Upper lobe of left lung (tissue), 4 donors: ENCODE measurements around the gene IFITM5.

Experiments used
- EP300 ChIP-seq, 4 donors: sonication (generic); formaldehyde crosslinking; IDR thresholded peaks; one replicate each; pipeline ENCODE4 v1.5.1; 2017; ENCODE audit warnings: antibody characterized with exemption in 4 of 4, control low read depth in 2 of 4
- POLR2A ChIP-seq, 4 donors: fragments of 450-650 bp; IDR thresholded peaks; one replicate each; pipeline ENCODE4 v1.5.1; 2016 to 2017; ENCODE audit warnings: antibody characterized with exemption in 4 of 4, mild to moderate bottlenecking in 2 of 4
- TF ChIP-seq, protein P1 (sequence below), 6 experiments: fragments of 450-650 bp in 4 of 6; fragments of 200-600 bp in 2 of 6; sonication (generic) in 2 of 6; IDR thresholded peaks; one replicate each; pipeline ENCODE4 v1.5.1; 2016 to 2019; ENCODE audit warnings: antibody characterized with exemption in 6 of 6

GRCh38 chr11:344836-345578, 45.7 kb upstream of the IFITM5 start:
- TF ChIP-seq, protein P1, sequence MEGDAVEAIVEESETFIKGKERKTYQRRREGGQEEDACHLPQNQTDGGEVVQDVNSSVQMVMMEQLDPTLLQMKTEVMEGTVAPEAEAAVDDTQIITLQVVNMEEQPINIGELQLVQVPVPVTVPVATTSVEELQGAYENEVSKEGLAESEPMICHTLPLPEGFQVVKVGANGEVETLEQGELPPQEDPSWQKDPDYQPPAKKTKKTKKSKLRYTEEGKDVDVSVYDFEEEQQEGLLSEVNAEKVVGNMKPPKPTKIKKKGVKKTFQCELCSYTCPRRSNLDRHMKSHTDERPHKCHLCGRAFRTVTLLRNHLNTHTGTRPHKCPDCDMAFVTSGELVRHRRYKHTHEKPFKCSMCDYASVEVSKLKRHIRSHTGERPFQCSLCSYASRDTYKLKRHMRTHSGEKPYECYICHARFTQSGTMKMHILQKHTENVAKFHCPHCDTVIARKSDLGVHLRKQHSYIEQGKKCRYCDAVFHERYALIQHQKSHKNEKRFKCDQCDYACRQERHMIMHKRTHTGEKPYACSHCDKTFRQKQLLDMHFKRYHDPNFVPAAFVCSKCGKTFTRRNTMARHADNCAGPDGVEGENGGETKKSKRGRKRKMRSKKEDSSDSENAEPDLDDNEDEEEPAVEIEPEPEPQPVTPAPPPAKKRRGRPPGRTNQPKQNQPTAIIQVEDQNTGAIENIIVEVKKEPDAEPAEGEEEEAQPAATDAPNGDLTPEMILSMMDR (IDR thresholded peaks at IDR 0.05) = no peak
- no peak for TF ChIP-seq EP300 (IDR thresholded peaks at IDR 0.05)
- TF ChIP-seq POLR2A (IDR thresholded peaks at IDR 0.05) = no peak
